ENCODE results near the gene P3H2. TPM values are rescaled to one million over a fixed set of nuclear protein-coding genes. Genes with fewer than 3 reads are reported as not detected.

The P3H2 gene
- total and polyA plus RNA-seq, 9 of the 15 experiments (the other 6 are each of a cell fraction or from before 2014, with no cell fraction given), result 0.04 to 0.26 (median 0.22) TPM; not detected in 6

DNA sequence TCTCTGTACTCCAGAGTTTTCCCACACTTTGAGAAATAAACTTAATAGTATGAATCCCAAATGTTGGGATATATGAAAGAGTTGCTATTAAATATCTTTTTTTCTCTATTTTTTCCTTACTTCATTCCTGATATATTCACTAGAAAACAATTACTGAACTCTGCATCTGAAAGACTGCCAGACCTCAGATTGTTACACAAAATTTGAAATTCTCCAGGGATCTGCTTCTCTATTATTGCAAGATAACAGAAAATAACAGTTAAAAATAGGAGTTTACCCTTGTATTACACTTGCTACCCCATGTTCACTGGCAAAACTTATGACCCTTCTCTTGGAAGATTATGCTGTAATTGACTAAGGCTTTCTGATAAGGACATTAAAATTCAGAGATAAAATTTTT lies 11.7 kb upstream of the P3H2 start:
- Histone ChIP-seq H3K36me3 (ENCODE audit: control insufficient read depth, insufficient read depth, low read length) (no peaks in the 10 kb centered on the region), H3K9ac (ENCODE audit: insufficient read depth in 1 of 2, low read depth in 2 of 2, low read length in 2 of 2) (no peak overlapping the region), H3K79me2 (ENCODE audit: control insufficient read depth, insufficient read depth, low read length) (no peaks in the 10 kb centered on the region), H3K27ac (ENCODE audit: extremely low read depth, low read depth, low read length) (no peak overlapping the region), H4K20me1 (replicated peaks; ENCODE audit: control insufficient read depth, insufficient read depth, low read length) (no peaks in the 10 kb centered on the region), H3K9me1 (ENCODE audit: control insufficient read depth, insufficient read depth, low read length) (no peaks in the 10 kb centered on the region), H2AFZ (ENCODE audit: low read depth, low read length) (no peak overlapping the region), H3K27me3 (ENCODE audit: control insufficient read depth in 2 of 2, insufficient read depth in 2 of 2, low read length in 2 of 2) (no peaks in the 10 kb centered on the region), H3K4me1 (replicated peaks in 1 of 2; ENCODE audit: control insufficient read depth in 2 of 2, insufficient read depth in 2 of 2, low read length in 2 of 2) (no peaks in the 10 kb centered on the region), H3K4me2 (ENCODE audit: insufficient read depth, low read length) (no peak overlapping the region), H3K4me3 (no peak overlapping the region), H3K9me3 (replicated peaks; ENCODE audit: control insufficient read depth, insufficient read depth, low read depth, low read length) (no peaks in the 10 kb centered on the region)
- CTCF ChIA-PET (ENCODE audit: low intra/inter-chr PET ratio), result no interaction called here
- BruUV-seq (replicated peaks), result no TSS peak
- POLR2A ChIA-PET, result no interaction called here
- intact Hi-C loops (cut with micrococcal nuclease), result no loop called here
- no peak for DNase-seq (ENCODE audit: extremely low read depth in 1 of 4, low spot score in 3 of 4)
- ATAC-seq, result no peak
- in situ Hi-C loops (cut with MboI), result no loop called here
- FAIRE-seq, result no peak
- TF ChIP-seq, protein P1, sequence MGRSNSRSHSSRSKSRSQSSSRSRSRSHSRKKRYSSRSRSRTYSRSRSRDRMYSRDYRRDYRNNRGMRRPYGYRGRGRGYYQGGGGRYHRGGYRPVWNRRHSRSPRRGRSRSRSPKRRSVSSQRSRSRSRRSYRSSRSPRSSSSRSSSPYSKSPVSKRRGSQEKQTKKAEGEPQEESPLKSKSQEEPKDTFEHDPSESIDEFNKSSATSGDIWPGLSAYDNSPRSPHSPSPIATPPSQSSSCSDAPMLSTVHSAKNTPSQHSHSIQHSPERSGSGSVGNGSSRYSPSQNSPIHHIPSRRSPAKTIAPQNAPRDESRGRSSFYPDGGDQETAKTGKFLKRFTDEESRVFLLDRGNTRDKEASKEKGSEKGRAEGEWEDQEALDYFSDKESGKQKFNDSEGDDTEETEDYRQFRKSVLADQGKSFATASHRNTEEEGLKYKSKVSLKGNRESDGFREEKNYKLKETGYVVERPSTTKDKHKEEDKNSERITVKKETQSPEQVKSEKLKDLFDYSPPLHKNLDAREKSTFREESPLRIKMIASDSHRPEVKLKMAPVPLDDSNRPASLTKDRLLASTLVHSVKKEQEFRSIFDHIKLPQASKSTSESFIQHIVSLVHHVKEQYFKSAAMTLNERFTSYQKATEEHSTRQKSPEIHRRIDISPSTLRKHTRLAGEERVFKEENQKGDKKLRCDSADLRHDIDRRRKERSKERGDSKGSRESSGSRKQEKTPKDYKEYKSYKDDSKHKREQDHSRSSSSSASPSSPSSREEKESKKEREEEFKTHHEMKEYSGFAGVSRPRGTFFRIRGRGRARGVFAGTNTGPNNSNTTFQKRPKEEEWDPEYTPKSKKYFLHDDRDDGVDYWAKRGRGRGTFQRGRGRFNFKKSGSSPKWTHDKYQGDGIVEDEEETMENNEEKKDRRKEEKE (IDR thresholded peaks at IDR 0.05; ENCODE audit: borderline replicate concordance in 1 of 2, control insufficient read depth in 1 of 2, low read depth in 2 of 2, low read length in 1 of 2), result no peak
- TF ChIP-seq HLTF (IDR thresholded peaks at IDR 0.05), result no peak
- no peak for TF ChIP-seq SMAD1 (IDR thresholded peaks at IDR 0.05; ENCODE audit: low read depth, low read length, partially characterized antibody)
- no peak for TF ChIP-seq NR2C2 (CRISPR knock-in tag; IDR thresholded peaks at IDR 0.05)
- TF ChIP-seq NR2C2 (tag; IDR thresholded peaks at IDR 0.05), result no peak
- no peak for TF ChIP-seq SNIP1 (IDR thresholded peaks at IDR 0.05; ENCODE audit: low read depth)
- TF ChIP-seq FOXJ2 (tag; IDR thresholded peaks at IDR 0.05), result no peak
- TF ChIP-seq ZNF76 (CRISPR knock-in tag; IDR thresholded peaks at IDR 0.05; ENCODE audit: borderline replicate concordance), result no peak
- no peak for TF ChIP-seq HDGF (IDR thresholded peaks at IDR 0.05)
- TF ChIP-seq E2F5 (CRISPR knock-in tag; IDR thresholded peaks at IDR 0.05), result no peak
- TF ChIP-seq FIP1L1 (IDR thresholded peaks at IDR 0.05; ENCODE audit: low read depth, low read length, poor library complexity, severe bottlenecking), result no peak
- TF ChIP-seq, protein P2, sequence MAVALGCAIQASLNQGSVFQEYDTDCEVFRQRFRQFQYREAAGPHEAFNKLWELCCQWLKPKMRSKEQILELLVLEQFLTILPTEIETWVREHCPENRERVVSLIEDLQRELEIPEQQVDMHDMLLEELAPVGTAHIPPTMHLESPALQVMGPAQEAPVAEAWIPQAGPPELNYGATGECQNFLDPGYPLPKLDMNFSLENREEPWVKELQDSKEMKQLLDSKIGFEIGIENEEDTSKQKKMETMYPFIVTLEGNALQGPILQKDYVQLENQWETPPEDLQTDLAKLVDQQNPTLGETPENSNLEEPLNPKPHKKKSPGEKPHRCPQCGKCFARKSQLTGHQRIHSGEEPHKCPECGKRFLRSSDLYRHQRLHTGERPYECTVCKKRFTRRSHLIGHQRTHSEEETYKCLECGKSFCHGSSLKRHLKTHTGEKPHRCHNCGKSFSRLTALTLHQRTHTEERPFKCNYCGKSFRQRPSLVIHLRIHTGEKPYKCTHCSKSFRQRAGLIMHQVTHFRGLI (CRISPR knock-in tag; IDR thresholded peaks at IDR 0.05), result no peak
- TF ChIP-seq ESRRB (CRISPR knock-in tag; IDR thresholded peaks at IDR 0.05; ENCODE audit: borderline replicate concordance), result no peak
- TF ChIP-seq SMC3 (conservative IDR thresholded peaks at IDR 0.05; ENCODE audit: insufficient read depth, low read depth, low read length), result no peak
- TF ChIP-seq, protein P3, sequence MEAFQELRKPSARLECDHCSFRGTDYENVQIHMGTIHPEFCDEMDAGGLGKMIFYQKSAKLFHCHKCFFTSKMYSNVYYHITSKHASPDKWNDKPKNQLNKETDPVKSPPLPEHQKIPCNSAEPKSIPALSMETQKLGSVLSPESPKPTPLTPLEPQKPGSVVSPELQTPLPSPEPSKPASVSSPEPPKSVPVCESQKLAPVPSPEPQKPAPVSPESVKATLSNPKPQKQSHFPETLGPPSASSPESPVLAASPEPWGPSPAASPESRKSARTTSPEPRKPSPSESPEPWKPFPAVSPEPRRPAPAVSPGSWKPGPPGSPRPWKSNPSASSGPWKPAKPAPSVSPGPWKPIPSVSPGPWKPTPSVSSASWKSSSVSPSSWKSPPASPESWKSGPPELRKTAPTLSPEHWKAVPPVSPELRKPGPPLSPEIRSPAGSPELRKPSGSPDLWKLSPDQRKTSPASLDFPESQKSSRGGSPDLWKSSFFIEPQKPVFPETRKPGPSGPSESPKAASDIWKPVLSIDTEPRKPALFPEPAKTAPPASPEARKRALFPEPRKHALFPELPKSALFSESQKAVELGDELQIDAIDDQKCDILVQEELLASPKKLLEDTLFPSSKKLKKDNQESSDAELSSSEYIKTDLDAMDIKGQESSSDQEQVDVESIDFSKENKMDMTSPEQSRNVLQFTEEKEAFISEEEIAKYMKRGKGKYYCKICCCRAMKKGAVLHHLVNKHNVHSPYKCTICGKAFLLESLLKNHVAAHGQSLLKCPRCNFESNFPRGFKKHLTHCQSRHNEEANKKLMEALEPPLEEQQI (IDR thresholded peaks at IDR 0.05), result no peak
- TF ChIP-seq CHD4 (IDR thresholded peaks at IDR 0.05; ENCODE audit: insufficient read depth, insufficient replicate concordance, low read depth, low read length, poor library complexity, severe bottlenecking), result no peak
